Prostate gland (tissue), 2 donors: Measurements from ENCODE around the gene RALGPS1. TPM values are rescaled to one million over a fixed set of nuclear protein-coding genes. Genes with fewer than 3 reads are reported as not detected.

Source experiments
- DNase-seq: peaks from one replicate; pipeline ENCODE4 v3.0.0-alpha.2; 2019; ENCODE audit warnings: low spot score
- H3K27ac ChIP-seq, 2 donors: fragments of 200-600 bp; sonication (generic); 2 replicates each; pipeline ENCODE4 v1.5.1; 2017 to 2019
- H3K27me3 ChIP-seq: fragments of 200-600 bp; sonication (generic); replicated peaks from 2 replicates; pipeline ENCODE4 v1.5.1; 2019; ENCODE audit not compliant: insufficient read depth
- H3K36me3 ChIP-seq, 2 donors: fragments of 200-600 bp; sonication (generic); 1 replicate in 1 of 2; 2 replicates in 1 of 2; pipeline versions ENCODE4 v1.5.1 to v1.8.1; 2017 to 2019
- H3K4me1 ChIP-seq: fragments of 200-600 bp; sonication (generic); replicated peaks from 2 replicates; pipeline ENCODE4 v1.5.1; 2019
- H3K4me3 ChIP-seq, 2 donors: fragments of 200-600 bp; sonication (generic); 2 replicates each; pipeline ENCODE4 v1.5.1; 2017 to 2019
- H3K9me3 ChIP-seq: fragments of 200-600 bp; sonication (generic); 2 replicates; pipeline ENCODE4 v1.5.1; 2017
- CTCF ChIP-seq, 4 experiments: fragments of 200-600 bp in 2 of 4; fragments of 450-650 bp in 2 of 4; sonication (generic) in 2 of 4; IDR thresholded peaks; 1 replicate in 3 of 4; 2 replicates in 1 of 4; pipeline ENCODE4 v1.5.1; 2016 to 2019; ENCODE audit warnings: antibody characterized with exemption in 4 of 4, mild to moderate bottlenecking in 2 of 4, moderate library complexity in 2 of 4
- POLR2A ChIP-seq: fragments of 450-650 bp; IDR thresholded peaks from one replicate; pipeline ENCODE4 v1.6.1; 2016; ENCODE audit warnings: antibody characterized with exemption, mild to moderate bottlenecking
- POLR2AphosphoS5 ChIP-seq: sonication (generic); formaldehyde crosslinking; IDR thresholded peaks from one replicate; pipeline ENCODE4 v1.6.1; 2017; ENCODE audit warnings: antibody characterized with exemption
- WGBS: methylation state at CpG from one replicate; pipeline ENCODE4 v1.1.5; 2018; 5-methylcytosine and 5-hydroxymethylcytosine counted together
- intact Hi-C: fragments of 100-400 bp; cut with DNase I; formaldehyde crosslinking; loops from one replicate; pipeline ENCODE4 v1.14.2; 2022
- total RNA-seq, 2 donors: library from RNA; depleted of rRNA; stranded (reverse); fragments of >200 nt; gene quantifications; one replicate each; pipeline ENCODE4 v1.1.0, GENCODE V29; 2016

The RALGPS1 gene
- total RNA-seq, 2 donors from 2014 or later = 14.7 to 20.7 TPM

- WGBS = 94% methylated on average over 4 of the region's 4 CpGs
- no peak for DNase-seq
- no peaks in the 10 kb centered on the region for H3K9me3 ChIP-seq
- intact Hi-C loops = loop anchor here (5.0 kb wide), 2 partner anchors 63 to 177 kb away; no protein-coding TSS in a partner anchor
- TF ChIP-seq POLR2AphosphoS5 (no peak), CTCF (IDR thresholded peaks at IDR 0.05) (no peak), POLR2A (no peak)
- peaks cover 13% of the 10 kb centered on the region for H3K4me1 ChIP-seq
- no peaks in the 10 kb centered on the region for H3K36me3 ChIP-seq
- no peaks in the 10 kb centered on the region for H3K27me3 ChIP-seq
- no peak overlapping the region for H3K27ac ChIP-seq
- no peak overlapping the region for H3K4me3 ChIP-seq
These were observed 105.6 kb downstream of the RALGPS1 start for GRCh38 chr9:127020036-127020801.

GRCh38 chr9:127020802-127021078 lies 106.2 kb downstream of the RALGPS1 start:
- Histone ChIP-seq H3K4me3 (no peak overlapping the region), H3K9me3 (no peaks in the 10 kb centered on the region), H3K36me3 (no peaks in the 10 kb centered on the region), H3K27me3 (no peaks in the 10 kb centered on the region), H3K27ac (no peak overlapping the region), H3K4me1 (peaks cover 13% of the 10 kb centered on the region)
- TF ChIP-seq POLR2A (no peak), POLR2AphosphoS5 (no peak)
- intact Hi-C loops = loop anchor here (5.0 kb wide), 2 partner anchors 63 to 177 kb away; no protein-coding TSS in a partner anchor
- DNase-seq = no peak

GRCh38 chr9:127021664-127022363 lies 107.2 kb downstream of the RALGPS1 start:
- WGBS = 66% methylated on average over 10 of the region's 10 CpGs
- Histone ChIP-seq H3K36me3 (no peaks in the 10 kb centered on the region), H3K27me3 (no peaks in the 10 kb centered on the region), H3K4me3 (no peak overlapping the region), H3K4me1 (peaks cover 13% of the 10 kb centered on the region), H3K9me3 (no peaks in the 10 kb centered on the region), H3K27ac (peak overlapping the region; percentile 85 to 90)
- intact Hi-C loops = loop anchor here (5.0 kb wide), 2 partner anchors 65 to 175 kb away; no protein-coding TSS in a partner anchor
- TF ChIP-seq POLR2A (no peak), CTCF (IDR thresholded peaks at IDR 0.05) (no peak), POLR2AphosphoS5 (peak; percentile 70)
- DNase-seq = peak; percentile 36

- TF ChIP-seq CTCF (IDR thresholded peaks at IDR 0.05) (no peak), POLR2AphosphoS5 (peak; percentile 1)
- H3K4me1 ChIP-seq = peaks cover 13% of the 10 kb centered on the region
- no peaks in the 10 kb centered on the region for H3K27me3 ChIP-seq
- 31% methylated on average over 3 of the region's 3 CpGs for WGBS
- no peak overlapping the region for H3K4me3 ChIP-seq
- no peaks in the 10 kb centered on the region for H3K9me3 ChIP-seq
- no peaks in the 10 kb centered on the region for H3K36me3 ChIP-seq
- intact Hi-C loops = loop anchor here (5.0 kb wide), 2 partner anchors 66 to 174 kb away; no protein-coding TSS in a partner anchor
- peak; percentile 42 for DNase-seq
- H3K27ac ChIP-seq = peak overlapping the region; percentile 85 to 90
These were observed 108.5 kb downstream of the RALGPS1 start for GRCh38 chr9:127022913-127023660.

GRCh38 chr9:127025042-127025441 lies 110.5 kb downstream of the RALGPS1 start:
- no peaks in the 10 kb centered on the region for H3K36me3 ChIP-seq
- H3K4me3 ChIP-seq = no peak overlapping the region
- DNase-seq = peak; percentile 34
- peak overlapping the region; percentile 85 to 90 for H3K27ac ChIP-seq
- WGBS = 64% methylated on average over 7 of the region's 7 CpGs
- H3K27me3 ChIP-seq = no peaks in the 10 kb centered on the region
- H3K9me3 ChIP-seq = no peaks in the 10 kb centered on the region
- TF ChIP-seq CTCF (IDR thresholded peaks at IDR 0.05) (no peak), POLR2AphosphoS5 (peak; percentile 69)
- intact Hi-C loops = no loop called here
- H3K4me1 ChIP-seq = peaks cover 13% of the 10 kb centered on the region
